Parathyroid adenoma (tissue), 2 donors: ENCODE data around the gene PID1.

Experiments used
- H2AFZ ChIP-seq: fragments of 300-600 bp; sonication (generic); one replicate; pipeline ENCODE4 v1.7.0; 2017; ENCODE audit warnings: antibody characterized with exemption, mild to moderate bottlenecking
- H3K27ac ChIP-seq: fragments of 300-600 bp; sonication (generic); one replicate; pipeline ENCODE4 v1.7.0; 2017
- H3K27me3 ChIP-seq: fragments of 300-600 bp; sonication (generic); one replicate; pipeline ENCODE4 v1.7.0; 2017; ENCODE audit warnings: low read length; ENCODE audit not compliant: control insufficient read depth, insufficient read depth
- H3K36me3 ChIP-seq: fragments of 300-600 bp; sonication (generic); one replicate; pipeline ENCODE4 v1.7.0; 2017; ENCODE audit warnings: low read length; ENCODE audit not compliant: control insufficient read depth, insufficient read depth
- H3K4me1 ChIP-seq: fragments of 300-600 bp; sonication (generic); one replicate; pipeline ENCODE4 v1.7.0; 2017; ENCODE audit warnings: control low read depth
- H3K4me2 ChIP-seq: fragments of 300-600 bp; sonication (generic); one replicate; pipeline ENCODE4 v1.7.0; 2017; ENCODE audit warnings: low read length
- H3K4me3 ChIP-seq: fragments of 300-600 bp; sonication (generic); one replicate; pipeline ENCODE4 v1.7.0; 2017; ENCODE audit warnings: low read depth, low read length
- H3K79me2 ChIP-seq: fragments of 300-600 bp; sonication (generic); one replicate; pipeline ENCODE4 v1.7.0; 2017; ENCODE audit warnings: control low read depth
- H3K9ac ChIP-seq: fragments of 300-600 bp; sonication (generic); one replicate; pipeline ENCODE4 v1.7.0; 2017; ENCODE audit warnings: mild to moderate bottlenecking
- H3K9me3 ChIP-seq: fragments of 300-600 bp; sonication (generic); one replicate; pipeline ENCODE4 v1.7.0; 2017; ENCODE audit warnings: low read length; ENCODE audit not compliant: control insufficient read depth
- TF ChIP-seq, protein P1 (sequence below): fragments of 300-600 bp; sonication (generic); IDR thresholded peaks from one replicate; pipeline ENCODE4 v1.7.0; 2017; ENCODE audit warnings: antibody characterized with exemption, mild to moderate bottlenecking
- donor health status: primary hyperparathyroidism.

The PID1 gene

DNA sequence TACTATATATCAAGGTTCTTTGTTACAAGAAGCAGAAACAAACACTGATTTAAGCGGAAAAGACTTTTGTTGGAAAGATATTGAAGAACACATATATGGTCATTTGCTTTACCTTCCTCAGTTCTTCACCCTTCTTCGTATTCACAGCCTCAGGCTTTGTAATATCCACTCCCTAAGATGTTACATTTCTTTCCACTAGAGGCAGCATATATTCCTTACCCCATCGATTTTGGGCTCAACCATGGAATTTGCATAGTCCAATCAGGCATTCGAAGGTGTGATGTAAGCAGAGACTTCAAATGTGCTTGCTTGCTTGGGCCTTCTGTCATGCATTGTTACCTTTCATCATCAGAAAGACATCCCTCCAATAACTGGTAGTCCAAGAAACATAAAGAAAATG lies 287.4 kb downstream of the PID1 start:
- no peak overlapping the region for H3K4me2 ChIP-seq
- H2AFZ ChIP-seq: no peak overlapping the region
- no peaks in the 10 kb centered on the region for H3K36me3 ChIP-seq
- no peaks in the 10 kb centered on the region for H3K27me3 ChIP-seq
- no peaks in the 10 kb centered on the region for H3K79me2 ChIP-seq
- H3K27ac ChIP-seq: no peak overlapping the region
- H3K9me3 ChIP-seq: no peaks in the 10 kb centered on the region
- no peak overlapping the region for H3K4me3 ChIP-seq
- no peak overlapping the region for H3K9ac ChIP-seq
- H3K4me1 ChIP-seq: no peaks in the 10 kb centered on the region
- TF ChIP-seq, protein P1, sequence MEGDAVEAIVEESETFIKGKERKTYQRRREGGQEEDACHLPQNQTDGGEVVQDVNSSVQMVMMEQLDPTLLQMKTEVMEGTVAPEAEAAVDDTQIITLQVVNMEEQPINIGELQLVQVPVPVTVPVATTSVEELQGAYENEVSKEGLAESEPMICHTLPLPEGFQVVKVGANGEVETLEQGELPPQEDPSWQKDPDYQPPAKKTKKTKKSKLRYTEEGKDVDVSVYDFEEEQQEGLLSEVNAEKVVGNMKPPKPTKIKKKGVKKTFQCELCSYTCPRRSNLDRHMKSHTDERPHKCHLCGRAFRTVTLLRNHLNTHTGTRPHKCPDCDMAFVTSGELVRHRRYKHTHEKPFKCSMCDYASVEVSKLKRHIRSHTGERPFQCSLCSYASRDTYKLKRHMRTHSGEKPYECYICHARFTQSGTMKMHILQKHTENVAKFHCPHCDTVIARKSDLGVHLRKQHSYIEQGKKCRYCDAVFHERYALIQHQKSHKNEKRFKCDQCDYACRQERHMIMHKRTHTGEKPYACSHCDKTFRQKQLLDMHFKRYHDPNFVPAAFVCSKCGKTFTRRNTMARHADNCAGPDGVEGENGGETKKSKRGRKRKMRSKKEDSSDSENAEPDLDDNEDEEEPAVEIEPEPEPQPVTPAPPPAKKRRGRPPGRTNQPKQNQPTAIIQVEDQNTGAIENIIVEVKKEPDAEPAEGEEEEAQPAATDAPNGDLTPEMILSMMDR: no peak

DNA sequence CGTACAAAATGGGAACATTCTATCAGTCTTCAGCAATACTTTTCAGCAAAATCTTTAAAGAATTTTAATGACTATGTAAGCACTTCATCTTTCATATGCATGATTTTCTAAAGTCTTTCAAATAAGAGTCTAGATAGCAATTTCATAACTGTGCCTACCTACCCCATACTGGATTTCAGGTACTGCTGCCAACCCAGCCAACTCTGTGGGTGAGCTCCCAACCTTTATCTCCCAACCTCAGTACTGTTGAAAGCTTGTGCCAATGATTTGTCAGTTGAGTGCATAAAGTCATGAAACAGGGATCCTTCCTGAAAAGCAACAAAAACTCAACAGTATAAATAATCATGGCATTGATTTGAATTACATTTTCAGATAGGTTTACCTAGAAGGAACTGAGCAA lies 296.9 kb downstream of the PID1 start:
- Histone ChIP-seq H3K9ac (no peak overlapping the region), H3K4me1 (no peaks in the 10 kb centered on the region), H3K36me3 (no peaks in the 10 kb centered on the region), H3K79me2 (no peaks in the 10 kb centered on the region), H2AFZ (no peak overlapping the region), H3K27me3 (no peaks in the 10 kb centered on the region), H3K27ac (no peak overlapping the region), H3K4me2 (no peak overlapping the region), H3K4me3 (no peak overlapping the region), H3K9me3 (no peaks in the 10 kb centered on the region)
- TF ChIP-seq, protein P1: no peak
